Measurements from ENCODE around the gene F11.

The F11 gene

DNA sequence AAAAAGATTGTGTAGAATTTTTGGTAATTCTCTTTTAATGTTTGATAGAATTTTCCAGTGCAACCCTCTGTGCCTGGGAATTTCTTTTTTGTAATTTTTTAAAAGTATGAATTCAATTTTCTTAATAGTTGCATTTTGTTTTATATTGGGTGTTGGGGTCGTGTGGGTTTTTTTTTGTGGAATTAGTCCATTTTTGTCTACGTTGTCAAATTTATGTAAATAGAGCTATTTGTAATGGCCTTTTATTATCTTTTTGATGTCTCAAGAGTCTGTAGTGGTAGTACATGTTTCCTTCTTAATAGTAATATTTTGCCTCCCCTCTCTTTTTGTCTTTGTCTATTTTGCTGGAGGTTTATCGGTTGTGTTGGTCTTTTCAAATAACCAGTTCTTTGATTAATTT lies 64.4 kb downstream of the F11 start:
- Histone ChIP-seq H3K36me3 (ENCODE audit: control insufficient read depth, low read length) (no peaks in the 10 kb centered on the region), H3K9me2 (replicated peaks; ENCODE audit: control insufficient read depth, low read length) (no peaks in the 10 kb centered on the region), H4K20me1 (ENCODE audit: control insufficient read depth, insufficient read depth, low read depth, low read length) (no peaks in the 10 kb centered on the region), H3K4me3 (ENCODE audit: low read length) (no peak overlapping the region), H3F3A (ENCODE audit: control insufficient read depth, insufficient read depth) (no peaks in the 10 kb centered on the region), H3K27me3 (ENCODE audit: control insufficient read depth, low read length) (no peaks in the 10 kb centered on the region), H3K79me2 (ENCODE audit: control insufficient read depth, low read length) (no peaks in the 10 kb centered on the region), H3K4me2 (ENCODE audit: low read length) (no peak overlapping the region), H3K4me1 (ENCODE audit: control insufficient read depth, low read length) (no peaks in the 10 kb centered on the region), H3K27ac (ENCODE audit: low read depth, low read length) (no peak overlapping the region), H3K9me3 (ENCODE audit: control insufficient read depth, insufficient read depth, low read length) (no peaks in the 10 kb centered on the region)
- TF ChIP-seq EZH2phosphoT487 (IDR thresholded peaks at IDR 0.05; ENCODE audit: borderline replicate concordance, low read length) = no peak
- TF ChIP-seq, protein P1, sequence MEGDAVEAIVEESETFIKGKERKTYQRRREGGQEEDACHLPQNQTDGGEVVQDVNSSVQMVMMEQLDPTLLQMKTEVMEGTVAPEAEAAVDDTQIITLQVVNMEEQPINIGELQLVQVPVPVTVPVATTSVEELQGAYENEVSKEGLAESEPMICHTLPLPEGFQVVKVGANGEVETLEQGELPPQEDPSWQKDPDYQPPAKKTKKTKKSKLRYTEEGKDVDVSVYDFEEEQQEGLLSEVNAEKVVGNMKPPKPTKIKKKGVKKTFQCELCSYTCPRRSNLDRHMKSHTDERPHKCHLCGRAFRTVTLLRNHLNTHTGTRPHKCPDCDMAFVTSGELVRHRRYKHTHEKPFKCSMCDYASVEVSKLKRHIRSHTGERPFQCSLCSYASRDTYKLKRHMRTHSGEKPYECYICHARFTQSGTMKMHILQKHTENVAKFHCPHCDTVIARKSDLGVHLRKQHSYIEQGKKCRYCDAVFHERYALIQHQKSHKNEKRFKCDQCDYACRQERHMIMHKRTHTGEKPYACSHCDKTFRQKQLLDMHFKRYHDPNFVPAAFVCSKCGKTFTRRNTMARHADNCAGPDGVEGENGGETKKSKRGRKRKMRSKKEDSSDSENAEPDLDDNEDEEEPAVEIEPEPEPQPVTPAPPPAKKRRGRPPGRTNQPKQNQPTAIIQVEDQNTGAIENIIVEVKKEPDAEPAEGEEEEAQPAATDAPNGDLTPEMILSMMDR (IDR thresholded peaks at IDR 0.05; ENCODE audit: low read depth, low read length, poor library complexity, severe bottlenecking) = no peak

DNA sequence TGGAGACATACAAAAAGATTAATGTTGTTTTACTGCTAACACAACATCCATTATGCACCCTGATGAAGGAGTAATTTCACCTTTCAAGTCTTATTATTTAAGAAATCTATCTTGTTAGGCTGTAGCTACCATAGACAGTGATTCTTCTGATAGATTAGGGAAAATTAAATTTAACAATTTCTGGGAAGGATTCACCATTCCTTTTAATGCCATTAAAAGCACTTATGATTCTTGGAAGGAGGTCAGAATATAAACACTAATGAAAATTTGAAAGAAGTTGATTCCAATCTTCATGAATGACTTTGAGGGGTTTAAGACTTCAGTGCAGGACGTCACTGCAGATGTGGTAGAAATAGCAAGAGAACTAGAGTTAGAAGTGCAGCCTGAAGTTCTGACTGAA lies 69.8 kb downstream of the F11 start:
- Histone ChIP-seq H4K20me1 (ENCODE audit: control insufficient read depth, insufficient read depth, low read depth, low read length) (no peaks in the 10 kb centered on the region), H3K9me2 (replicated peaks; ENCODE audit: control insufficient read depth, low read length) (no peaks in the 10 kb centered on the region), H3K4me2 (ENCODE audit: low read length) (no peak overlapping the region), H3F3A (ENCODE audit: control insufficient read depth, insufficient read depth) (no peaks in the 10 kb centered on the region), H3K36me3 (ENCODE audit: control insufficient read depth, low read length) (no peaks in the 10 kb centered on the region), H3K79me2 (ENCODE audit: control insufficient read depth, low read length) (no peaks in the 10 kb centered on the region), H3K27me3 (ENCODE audit: control insufficient read depth, low read length) (no peaks in the 10 kb centered on the region), H3K4me3 (ENCODE audit: low read length) (no peak overlapping the region), H3K4me1 (ENCODE audit: control insufficient read depth, low read length) (no peaks in the 10 kb centered on the region), H3K9me3 (ENCODE audit: control insufficient read depth, insufficient read depth, low read length) (no peaks in the 10 kb centered on the region), H3K27ac (ENCODE audit: low read depth, low read length) (no peak overlapping the region)
- no peak for TF ChIP-seq EZH2phosphoT487 (IDR thresholded peaks at IDR 0.05; ENCODE audit: borderline replicate concordance, low read length)
- TF ChIP-seq, protein P1 (IDR thresholded peaks at IDR 0.05; ENCODE audit: low read depth, low read length, poor library complexity, severe bottlenecking) = no peak
